NCI-H82 treated with DMSO at 0.1 percent for 48 hours (cell line): ENCODE measurements around the gene HEXIM1.

Experiments
- DNase-seq: peaks from one replicate; lab custom pipeline; 2025; ENCODE audit not compliant: unreplicated experiment; lab: John Stamatoyannopoulos, UW

HEXIM1 gene, protein sequence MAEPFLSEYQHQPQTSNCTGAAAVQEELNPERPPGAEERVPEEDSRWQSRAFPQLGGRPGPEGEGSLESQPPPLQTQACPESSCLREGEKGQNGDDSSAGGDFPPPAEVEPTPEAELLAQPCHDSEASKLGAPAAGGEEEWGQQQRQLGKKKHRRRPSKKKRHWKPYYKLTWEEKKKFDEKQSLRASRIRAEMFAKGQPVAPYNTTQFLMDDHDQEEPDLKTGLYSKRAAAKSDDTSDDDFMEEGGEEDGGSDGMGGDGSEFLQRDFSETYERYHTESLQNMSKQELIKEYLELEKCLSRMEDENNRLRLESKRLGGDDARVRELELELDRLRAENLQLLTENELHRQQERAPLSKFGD

DNA sequence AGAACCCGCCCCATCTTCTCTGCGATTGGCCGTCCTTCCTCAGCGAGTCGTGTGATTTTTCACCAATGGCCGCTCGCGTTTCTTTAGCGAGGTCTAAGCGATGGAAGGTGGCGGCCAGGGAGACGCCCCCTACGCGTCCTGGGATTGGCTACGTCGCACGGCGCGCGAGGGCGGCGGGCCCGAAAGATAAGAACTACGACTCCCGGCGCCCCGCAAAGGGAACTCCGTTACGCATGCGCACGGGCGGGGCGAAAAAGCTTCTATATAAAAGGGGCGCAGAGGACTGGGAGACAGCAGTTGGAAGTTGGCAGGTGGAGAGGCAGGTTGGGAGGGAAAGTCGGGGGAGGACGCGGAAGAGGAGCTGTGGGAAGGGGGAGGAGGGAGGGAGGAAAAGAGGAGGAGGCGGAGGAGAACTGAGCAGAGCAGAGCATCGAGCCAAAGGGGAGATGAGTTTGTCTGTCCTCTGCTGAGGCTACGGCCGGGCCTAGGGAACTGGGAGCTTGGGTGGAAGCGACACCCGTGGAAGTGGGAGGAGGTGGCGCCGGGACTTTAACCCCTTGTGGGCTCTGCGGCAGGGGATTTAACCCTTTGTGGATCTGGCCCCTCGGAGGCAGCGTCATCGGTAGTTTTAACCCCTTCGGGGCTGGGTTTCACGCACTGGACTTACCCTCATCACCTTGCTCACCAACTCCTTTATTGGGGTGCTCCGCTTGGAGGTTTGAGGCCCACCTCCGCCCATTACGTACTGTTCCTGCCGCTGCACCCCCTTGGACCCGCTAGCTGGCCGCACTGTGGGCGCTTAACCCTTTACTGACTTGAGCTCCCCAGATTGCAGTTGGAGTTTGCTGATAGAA, at the start of gene HEXIM1:
Gene HEXIM1 (plus strand): TSS at position 293 of the 854 bp plus-strand sequence. CDS start 716 bp downstream, outside the sequence.
- peak; percentile 99 for DNase-seq

DNA sequence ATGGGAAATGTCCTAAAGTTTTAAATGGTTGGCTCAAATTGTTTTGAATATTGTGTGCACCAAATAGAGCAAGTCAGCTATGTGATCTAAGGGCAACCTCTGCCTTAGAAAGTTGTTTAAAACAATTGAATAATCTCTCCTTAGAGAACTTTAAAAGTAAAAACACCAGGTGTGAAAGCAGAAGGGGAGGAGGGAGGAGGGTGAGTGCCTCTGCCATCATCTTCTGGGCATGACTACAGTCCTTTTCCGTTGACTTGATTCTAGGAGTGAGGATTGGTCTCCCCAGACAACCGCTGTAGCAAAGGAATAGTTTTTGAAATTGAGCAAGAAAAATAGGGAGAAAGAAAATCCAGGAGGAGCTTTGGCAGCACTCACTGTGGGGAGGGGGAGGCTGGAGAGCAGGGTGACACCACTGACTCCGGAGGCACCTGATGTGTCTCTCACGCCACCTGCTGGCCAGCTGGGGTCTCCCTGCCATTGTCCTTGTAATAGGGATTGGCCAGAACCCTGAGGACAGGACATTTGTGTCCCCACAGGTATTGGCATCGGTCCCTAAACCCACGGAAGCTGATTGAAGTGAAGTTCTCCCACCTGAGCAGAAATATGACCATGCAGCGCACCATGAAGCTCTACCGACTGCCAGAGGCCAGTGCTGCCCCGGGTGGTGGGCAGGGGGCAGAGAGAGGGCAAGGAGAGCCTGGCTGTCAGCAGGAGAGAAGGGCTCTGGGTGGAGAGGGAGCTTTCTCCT, 49.2 kb upstream of the HEXIM1 start:
- peak; percentile 63 for DNase-seq

DNA sequence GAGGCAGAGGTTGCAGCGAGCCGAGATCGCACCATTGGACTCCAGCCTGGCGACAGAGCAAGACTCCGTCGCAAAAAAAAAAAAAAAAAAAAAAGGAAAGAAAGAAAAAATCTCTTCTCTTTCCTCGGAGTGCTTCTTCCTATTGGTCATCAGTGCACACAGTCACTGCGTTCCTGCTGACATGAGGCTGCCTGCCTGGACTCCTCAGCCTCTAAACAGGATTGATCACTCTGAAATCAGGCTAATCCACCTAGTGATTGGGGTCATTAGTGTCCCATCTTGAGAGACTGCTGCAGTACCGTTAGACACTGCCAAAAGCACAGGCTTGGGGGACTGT, 46.8 kb upstream of the HEXIM1 start:
- DNase-seq, result no peak

DNA sequence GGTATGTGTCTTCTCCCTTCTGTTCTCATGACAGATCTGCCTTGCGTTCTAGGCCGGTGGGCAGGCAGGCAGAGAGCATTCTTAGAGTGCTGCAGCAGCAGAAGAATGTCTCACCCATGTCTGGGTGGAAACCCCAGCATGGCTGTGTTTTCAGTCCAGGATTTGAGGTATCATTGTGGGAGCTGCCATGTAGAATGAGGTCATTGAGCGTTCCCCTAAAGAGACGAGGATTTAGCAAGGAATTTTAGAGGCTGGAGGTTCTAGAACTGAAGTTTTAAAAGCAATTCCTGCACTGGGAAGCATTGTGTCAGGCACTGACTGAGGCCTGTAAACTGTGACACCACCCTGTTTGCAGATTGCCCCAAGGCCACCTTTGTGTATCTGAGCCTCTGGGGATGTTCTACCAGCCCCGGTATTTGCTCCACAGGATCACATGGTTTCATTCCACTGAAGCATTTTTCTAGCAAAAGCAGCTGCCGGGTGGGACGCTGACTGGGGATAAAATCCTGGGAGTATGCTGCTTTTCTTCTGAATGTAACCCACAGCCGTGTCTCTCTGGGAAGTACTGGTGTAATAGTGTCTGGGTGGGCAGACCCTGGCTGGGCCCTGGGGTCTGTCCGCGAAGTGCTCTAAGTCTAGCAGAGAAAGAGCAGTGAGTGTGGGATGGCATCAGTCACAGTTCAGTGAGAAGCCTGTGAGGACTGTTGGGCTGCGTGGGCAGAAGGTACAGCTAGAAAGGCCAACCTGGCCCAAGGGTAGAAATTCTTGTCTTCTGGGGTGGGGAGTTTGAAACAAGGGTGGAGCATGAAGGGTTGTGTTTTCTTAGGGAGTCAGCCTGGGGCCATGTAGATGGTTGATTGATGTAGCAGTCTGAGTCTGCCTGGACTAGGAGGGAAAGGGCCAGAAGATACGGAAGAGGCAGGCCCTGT, 46.1 kb upstream of the HEXIM1 start:
- DNase-seq, result no peak

DNA sequence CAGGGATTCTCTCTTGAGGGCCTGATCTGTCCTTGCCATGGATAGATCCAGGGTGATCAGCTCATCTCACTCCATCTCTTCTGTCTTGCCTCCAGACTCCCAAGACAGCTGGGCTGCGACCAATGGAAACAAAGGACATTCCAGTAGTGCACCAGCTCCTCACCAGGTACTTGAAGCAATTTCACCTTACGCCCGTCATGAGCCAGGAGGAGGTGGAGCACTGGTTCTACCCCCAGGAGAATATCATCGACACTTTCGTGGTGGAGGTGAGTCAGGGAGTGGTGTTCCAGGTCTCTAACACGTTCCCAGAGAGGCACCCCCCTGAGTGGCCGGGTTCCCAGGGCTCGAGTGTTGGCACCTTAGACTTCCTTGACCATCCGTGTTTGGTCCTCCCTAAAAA, 45.4 kb upstream of the HEXIM1 start:
- DNase-seq, result no peak

DNA sequence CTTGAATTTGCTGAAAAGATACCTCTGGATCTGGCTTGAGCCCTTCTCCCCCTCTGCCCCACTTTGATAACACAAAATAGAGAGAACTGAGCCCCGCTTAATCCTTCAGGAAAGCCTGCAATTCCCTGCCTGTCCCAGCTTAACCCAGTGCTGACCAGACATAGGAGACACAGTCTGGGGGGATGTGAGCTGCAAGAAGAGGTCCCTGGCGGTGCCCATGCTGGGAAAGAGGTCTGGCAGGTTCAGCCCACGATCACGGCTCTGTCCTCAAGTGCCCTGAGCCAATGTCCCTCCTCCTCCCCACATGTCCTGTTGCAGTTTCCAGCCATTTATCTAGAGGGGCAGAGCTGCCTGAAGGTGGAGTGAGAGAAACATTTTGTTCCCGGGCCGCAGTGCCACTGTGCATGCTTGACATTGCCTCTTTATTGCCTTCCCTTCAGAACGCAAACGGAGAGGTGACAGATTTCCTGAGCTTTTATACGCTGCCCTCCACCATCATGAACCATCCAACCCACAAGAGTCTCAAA, 44.9 kb upstream of the HEXIM1 start:
- no peak for DNase-seq

DNA sequence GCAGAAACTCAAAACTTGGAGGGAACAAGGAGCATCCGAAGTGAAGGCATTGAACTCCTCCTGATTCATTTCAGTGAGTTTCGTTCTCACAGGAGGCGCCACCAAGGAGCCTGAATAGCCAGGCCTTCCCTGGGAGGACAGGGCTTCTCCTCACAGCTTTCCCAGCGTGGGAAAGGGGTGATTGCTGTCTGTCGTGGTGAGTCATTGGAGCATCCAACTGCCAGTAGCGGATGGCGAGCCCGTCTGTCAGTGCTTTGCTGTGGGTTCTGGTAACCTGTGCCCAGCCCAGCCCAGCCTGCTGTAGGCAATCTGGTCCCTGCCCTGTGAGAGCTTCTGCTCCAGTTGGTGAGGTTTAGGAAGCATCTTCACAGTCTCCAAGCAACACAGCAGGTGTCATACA, 44.2 kb upstream of the HEXIM1 start:
- DNase-seq, result no peak

DNA sequence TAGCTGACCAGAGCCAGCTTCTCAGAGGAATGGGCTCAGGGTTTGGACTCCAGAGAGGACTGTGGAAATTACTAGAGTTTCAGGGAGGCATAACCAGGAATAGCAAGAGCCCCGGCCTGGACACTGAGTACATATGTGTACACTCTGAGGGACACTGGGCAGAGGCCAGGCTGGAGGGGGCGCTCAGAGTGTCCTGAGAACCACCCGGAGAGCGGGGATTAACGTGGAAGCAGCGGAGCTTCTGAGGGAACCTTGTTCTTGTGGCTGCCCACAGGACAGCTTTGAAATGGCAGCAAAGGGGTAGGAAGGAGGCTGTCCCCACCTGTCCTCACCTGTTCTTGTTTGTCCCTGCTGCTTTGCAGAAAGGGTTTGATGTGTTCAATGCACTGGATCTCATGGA, 43.8 kb upstream of the HEXIM1 start:
- no peak for DNase-seq

DNA sequence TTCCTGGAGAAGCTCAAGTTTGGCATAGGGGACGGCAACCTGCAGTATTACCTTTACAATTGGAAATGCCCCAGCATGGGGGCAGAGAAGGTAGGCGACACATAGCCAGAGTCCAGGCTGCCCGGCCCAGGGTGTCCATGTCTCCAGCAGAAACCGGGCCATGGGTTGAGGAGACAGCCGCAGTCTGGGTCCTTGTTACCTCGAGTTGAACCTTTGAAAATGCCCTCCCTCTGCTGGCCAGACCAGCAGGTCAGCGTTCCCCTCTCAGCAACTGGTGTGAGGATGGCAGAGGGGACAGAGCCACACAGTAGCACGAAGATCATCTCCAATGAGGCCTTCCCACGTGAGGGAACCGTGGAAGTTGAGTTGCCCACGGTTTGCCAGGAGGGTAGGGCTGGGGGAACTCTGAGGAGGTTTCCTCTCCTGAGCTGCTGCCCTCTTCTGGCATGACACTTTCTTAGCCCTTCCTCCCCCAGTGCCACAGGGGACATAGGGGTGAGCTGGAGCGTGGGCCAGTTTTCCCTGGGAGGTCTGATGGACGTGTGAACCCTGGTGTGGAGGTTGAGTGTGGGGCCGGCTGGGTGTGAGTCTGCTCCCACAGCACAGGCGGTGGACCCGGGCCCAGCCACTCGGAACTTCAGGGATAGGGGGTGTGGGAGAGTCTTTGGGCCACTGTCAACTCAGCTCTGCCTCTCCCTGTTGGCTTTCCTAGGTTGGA, 43.2 kb upstream of the HEXIM1 start:
- no peak for DNase-seq

DNA sequence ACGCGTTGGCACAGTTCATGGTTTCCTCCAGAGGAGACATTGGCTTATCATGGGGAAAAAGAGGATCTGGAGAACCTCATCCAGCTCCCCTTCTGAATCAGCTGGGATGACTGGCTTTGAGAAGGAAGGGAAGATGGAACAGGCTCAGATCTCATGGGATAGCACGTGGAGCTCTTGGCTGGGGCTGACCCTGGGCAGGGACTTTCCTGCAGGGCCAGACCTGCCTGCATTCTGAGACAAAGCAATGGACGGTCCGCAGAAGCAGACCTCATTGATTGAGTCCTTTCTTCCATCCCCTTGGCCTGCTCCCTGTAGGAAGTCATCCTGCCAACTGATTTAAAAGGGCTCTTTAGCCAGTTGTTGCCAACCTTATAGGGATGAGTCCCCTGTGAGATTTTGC, 42.2 kb upstream of the HEXIM1 start:
- DNase-seq, result no peak

DNA sequence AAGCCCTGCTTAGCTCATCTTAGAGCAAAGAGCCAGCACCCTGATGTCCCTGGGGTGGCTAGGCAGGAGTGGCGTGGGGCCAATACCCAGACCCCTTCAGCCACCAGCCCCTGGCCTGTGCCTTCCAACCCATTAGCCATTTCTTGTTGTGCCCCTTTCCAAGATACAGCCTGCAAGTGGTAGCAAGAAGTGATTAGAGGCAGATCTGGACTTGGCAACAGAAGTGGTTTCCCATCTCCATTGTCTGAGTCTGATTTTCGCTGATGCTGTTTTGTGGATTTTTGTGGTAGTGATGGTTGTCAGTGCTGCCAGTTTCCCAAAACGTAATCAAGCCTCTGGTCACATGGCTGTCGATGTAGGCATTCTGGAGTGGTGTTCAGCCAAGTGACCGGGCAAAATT, 41.7 kb upstream of the HEXIM1 start:
- no peak for DNase-seq

DNA sequence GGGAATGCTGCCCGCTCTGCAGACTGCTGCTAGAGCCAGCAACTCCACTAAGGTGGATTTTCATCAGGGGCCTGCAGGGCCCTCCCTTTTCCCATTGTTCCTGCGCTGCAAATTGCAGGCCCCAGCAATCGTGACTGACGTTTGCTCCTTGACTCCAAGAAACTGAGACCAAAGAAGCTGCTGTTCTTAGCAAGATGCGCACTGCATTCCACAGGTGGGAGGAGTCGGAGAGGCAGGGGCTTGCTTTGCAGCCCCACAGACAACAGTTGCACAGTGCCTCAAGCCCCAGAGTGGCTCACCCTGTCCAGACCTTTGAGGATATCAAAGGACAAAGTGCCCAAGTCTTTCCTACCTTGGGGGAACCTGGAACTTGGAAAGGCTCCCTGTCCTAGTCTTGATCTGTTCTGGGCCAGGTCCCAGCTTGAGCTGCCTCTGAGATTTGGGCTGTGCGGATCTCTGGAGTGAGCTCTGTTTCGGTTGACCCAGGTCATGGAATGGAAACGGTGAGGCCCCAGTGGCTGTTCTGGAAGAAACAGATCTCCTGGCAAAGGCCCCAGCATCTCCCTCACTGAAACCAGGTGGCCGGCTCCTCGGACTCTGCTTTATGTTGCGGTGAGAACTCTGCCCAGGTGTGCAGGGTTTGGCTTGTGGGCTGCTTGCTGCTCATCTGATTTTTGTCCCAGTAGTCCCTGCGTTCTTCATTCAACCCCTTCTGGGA, 40.8 kb upstream of the HEXIM1 start:
- no peak for DNase-seq

DNA sequence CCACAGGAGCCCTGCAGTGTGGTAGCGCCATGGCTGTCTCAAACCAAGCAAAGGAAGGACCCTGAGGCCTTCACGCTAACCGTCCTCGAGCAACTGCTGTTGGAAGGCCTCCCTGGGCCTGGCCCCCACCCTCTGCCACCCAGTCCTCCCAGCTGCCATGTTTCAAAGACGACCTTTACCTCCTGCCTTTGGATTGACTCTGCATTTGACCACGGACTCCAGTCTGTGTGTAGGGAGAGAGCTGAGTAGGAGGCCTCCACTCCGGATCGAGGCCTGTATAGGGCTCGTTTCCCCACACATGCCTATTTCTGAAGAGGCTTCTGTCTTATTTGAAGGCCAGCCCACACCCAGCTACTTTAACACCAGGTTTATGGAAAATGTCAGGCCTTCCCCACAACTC, 40.2 kb upstream of the HEXIM1 start:
- no peak for DNase-seq

DNA sequence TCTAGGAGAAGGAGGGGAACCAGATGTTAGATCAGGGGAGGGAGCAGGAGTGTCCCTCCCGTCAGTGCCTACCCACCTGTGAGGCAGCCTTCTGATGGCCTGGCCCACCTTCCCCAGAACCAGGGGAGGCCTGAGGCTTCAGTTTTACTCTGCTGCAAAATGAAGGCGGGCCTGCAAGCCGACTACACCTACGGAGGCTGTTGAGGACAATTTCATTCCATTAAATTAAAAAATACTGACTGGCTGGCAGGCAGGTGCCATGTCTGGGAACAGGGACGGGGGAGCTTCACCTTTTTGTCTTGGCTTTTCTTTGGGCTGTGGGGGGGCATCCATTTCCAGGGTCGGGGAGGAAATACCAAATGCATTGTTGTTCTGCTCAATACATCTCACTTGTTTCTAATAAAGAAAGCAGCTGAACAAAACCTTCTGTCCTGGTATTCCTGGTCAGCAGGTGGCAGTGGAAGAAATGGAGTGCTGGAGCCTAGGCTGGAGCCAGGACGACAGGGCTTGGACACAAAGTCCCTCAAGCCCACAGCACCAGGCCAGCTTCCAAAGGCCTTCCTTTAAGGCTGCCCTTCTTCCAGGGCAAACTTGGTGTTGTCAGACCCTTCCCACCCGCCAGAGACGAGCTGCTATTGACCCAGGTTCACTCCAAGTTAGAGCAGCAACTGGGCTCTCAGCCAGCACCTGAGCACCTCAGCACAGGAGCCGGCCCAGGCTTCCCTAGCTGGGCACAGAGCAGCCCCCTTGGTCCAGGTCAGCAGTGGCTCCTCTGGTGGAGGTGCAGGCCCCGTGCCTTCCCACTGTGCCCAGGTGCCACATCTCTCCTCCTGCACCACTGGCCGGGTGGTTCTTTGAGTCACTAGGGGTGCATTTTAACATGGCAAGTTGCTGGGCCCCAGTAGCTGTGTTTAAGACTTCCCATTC, 39.4 kb upstream of the HEXIM1 start:
- DNase-seq, result no peak

DNA sequence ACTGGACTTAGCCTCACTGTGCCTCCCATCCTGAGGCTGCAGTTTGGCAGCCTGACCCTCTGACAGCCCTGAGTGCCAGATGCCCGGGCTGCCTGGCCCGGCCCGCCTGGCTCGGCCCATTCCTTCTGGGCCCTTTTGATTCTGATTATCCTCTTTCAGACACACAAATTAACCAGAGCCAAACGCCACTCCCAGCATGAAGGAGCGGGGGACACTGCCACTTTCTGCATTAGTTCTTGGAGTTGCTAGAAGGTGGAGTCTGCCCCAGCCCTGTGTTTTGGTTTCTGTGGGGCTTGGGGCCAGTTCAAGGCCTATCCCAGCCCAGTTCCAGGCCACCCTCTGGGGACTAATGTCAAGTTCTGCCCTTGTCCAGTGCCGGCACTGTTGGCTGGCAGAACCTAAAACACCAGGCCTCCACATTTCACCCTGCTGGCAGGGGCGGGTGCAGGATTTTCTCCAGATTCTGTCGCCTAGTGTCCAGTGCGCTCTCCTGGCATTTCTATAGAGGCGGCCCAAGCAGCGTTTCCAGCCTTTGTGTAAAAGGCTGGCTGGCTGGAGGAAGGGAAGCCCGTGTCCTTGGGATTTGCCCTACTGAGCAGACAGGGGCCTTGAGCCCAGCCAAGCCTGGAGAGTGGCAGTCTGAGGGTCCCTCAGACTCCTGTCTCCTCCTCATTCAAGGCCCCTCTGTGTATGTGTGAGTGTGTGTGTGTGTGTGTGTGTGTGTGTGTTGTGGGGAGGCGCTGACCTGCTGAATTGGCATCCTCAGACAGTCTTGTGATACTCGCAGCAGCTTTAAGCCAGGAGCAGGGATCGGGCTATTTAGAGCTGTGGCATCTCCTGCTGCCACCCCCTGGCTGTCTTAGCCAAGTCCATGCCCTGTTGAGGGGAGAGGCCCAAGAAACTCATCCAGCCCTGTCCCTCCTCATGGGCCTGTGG, 37.3 kb upstream of the HEXIM1 start:
- DNase-seq, result no peak

DNA sequence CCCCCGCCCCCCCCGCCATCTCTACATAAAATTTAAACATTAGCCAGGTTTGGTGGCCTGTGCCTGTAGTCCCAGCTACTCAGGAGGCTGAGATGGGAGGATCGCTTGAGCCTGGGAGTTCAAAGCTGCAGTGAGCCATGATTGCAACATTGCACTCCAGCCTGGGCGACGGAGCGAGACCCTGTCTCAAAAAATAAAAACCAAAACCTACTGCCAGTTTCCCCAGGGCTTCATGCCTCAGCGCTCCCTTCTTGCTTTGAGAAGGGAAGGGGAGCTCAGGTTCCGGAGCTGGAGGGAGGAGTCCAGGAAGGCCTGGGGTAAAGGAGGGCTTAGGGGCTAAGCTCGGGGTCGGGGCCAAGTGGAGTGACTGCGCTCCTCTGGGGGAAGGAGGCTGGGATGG, 36.4 kb upstream of the HEXIM1 start:
- DNase-seq, result no peak
